Fibroblast of villous mesenchyme (primary cell): ENCODE measurements around the gene CHRM1. TPM values are rescaled to one million over a fixed set of nuclear protein-coding genes. Genes with fewer than 3 reads are reported as not detected.
"Not testable (repeated sequence)": the region's sequence is repeated elsewhere in the genome, so short reads cannot be mapped to it uniquely, and the experiment has no call there.

Source experiments
- DNase-seq: peaks from one replicate; pipeline ENCODE4 v3.0.0-alpha.2; 2010; ENCODE audit warnings: low read depth
- H3K4me3 ChIP-seq: 2 replicates; pipeline ENCODE4 v1.5.1; 2011; ENCODE audit warnings: low read depth, mild to moderate bottlenecking, low read length
- total RNA-seq: library from RNA; depleted of rRNA; stranded (reverse); fragments of >200 nt; gene quantifications from 2 replicates; pipeline ENCODE4 v1.2.3, GENCODE V29; 2012
- TF ChIP-seq, protein P1 (sequence below): IDR thresholded peaks from 2 replicates; pipeline ENCODE4 v1.5.1; 2012; ENCODE audit warnings: low read depth, mild to moderate bottlenecking, low read length; ENCODE audit not compliant: insufficient read depth

CHRM1 gene
- total RNA-seq, 1 donor = not detected

DNA sequence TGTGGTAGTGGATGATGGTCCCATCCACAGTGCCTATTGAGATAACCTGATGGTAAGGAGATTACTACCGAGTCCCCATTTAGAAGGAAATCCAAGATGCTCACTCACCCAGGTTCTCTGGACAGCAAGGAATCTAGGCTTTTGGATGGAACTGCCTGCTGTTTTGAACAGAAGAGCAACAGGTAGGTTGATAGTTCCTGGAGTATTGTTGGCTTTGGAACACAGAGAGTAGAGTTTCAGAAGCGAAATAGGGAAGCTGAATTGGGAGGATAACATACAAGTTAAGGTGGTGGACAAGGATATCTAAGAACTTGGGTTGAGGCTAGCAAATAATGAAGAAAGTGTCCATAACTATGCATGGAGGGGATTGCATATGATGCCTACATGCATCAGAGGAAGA is 36.0 kb upstream of the CHRM1 start:
- no peak overlapping the region for H3K4me3 ChIP-seq
- no peak for DNase-seq
- TF ChIP-seq, protein P1, sequence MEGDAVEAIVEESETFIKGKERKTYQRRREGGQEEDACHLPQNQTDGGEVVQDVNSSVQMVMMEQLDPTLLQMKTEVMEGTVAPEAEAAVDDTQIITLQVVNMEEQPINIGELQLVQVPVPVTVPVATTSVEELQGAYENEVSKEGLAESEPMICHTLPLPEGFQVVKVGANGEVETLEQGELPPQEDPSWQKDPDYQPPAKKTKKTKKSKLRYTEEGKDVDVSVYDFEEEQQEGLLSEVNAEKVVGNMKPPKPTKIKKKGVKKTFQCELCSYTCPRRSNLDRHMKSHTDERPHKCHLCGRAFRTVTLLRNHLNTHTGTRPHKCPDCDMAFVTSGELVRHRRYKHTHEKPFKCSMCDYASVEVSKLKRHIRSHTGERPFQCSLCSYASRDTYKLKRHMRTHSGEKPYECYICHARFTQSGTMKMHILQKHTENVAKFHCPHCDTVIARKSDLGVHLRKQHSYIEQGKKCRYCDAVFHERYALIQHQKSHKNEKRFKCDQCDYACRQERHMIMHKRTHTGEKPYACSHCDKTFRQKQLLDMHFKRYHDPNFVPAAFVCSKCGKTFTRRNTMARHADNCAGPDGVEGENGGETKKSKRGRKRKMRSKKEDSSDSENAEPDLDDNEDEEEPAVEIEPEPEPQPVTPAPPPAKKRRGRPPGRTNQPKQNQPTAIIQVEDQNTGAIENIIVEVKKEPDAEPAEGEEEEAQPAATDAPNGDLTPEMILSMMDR = no peak

DNA sequence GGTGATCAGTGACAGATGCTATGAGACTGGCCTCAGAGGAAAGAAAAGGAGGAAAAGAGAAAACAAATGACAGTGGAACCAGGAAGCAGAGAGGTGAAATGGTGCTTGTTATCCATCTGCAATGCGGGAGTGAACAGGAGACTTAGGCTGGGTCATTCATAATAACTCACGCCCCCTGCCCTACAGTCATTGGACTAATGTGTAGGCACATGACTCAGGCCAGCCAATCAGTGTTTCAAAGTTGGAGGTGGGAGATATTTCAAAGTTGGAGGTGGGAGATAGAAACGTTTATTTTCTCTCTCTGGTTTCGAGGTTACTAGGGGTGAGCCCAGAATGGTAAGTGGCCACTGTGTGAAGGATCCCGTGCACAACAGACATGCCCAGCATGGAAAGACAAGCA is 33.3 kb upstream of the CHRM1 start:
- no peak overlapping the region for H3K4me3 ChIP-seq
- no peak for DNase-seq
- TF ChIP-seq, protein P1 = no peak

DNA sequence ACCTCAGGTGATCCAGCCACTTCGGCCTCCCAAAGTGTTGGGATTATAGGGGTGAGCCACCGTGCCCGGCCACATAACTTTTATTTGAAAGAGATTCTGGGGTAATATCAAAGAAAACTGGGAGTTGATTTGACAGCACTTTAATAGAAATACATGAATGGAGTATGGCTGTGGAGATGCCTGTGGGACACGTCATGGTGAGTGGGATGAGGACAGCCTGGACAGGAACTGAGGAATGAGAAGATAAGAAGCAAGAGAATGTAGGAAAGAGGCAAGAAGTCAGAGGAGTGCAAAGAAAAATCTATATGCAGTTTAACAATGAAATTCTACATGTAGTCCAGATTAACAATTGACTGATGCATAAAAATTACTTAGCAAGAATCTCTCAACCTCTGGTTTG is 32.6 kb upstream of the CHRM1 start:
- no peak for DNase-seq
- TF ChIP-seq, protein P1 = no peak
- H3K4me3 ChIP-seq = no peak overlapping the region

DNA sequence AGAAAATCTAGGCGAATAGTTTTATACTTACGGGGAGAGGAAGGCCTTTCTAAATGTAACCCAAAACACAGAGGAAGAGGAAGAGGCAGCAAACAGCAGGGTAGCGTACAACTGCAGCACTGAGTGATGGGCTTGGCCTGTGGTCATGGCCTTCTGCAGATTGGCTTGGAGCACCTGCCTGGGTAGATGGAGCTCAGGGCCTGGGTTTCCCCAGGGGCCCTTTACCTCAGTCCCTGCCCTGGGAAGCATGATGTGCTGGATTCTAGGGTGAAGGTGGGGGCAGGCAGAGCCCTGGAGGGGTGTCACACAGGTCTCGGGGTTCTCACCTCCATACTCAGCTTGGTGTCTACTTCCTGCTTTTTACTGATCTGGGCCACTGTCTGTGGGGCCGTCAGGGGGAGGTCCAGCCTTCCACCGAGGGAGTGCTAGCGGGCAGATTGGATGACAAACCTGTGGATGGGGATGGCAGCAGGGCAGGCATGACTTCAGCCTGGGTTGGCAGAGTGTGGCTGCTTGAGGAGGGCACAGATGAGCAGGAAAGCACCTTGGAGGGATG is 27.7 kb upstream of the CHRM1 start:
- no peak for DNase-seq
- TF ChIP-seq, protein P1 = no peak
- no peak overlapping the region for H3K4me3 ChIP-seq

DNA sequence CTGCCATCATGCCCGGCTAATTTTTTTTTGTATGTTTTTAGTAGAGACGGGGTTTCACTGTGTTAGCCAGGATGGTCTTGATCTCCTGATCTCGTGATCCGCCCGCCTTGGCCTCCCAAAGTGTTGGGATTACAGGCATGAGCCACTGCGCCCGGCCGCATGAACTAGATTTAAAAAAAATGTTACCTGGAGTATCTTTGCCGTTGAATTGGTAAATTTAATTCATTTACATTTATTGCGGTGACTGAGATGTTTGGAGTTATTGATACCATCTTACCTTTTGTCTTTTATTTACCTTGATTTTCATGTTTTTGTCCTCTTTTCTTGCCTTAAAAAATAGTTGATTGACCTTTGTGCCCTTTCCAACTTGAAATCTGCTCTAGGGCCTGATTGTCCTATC is 24.4 kb upstream of the CHRM1 start:
- not testable (repeated sequence) for H3K4me3 ChIP-seq, DNase-seq

DNA sequence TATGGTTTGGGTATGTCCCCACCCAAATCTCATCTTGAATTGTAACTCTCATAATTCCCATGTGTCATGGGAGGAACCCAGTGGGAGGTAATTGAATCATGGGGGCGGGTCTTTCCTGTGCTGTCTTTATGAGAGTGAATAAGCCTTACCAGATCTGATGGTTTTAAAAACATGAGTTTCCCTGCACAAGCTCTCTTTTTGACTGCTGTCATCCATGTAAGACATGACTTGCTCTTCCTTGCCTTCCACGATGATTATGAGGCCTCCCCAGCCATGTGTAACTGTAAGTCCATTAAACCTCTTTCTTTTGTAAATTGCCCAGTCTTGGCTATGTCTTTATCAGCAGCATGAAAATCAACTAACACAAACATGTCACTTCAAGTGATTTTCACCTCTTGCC is 16.4 kb upstream of the CHRM1 start:
- not testable (repeated sequence) for H3K4me3 ChIP-seq, DNase-seq

DNA sequence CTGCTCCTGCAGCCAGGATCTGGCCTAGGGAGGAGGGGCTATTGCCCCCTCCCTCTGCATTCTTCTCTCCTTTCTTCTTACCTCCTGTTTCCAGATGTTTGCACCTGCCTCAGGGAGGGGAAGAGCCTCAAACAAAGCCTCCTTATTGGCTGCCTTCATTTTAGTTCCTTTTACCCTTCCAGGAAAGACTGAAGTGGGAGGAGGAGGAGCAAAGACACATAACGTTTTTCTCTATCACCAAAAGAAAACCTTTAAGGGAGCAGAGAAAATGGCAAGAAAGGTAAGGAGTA is 13.3 kb upstream of the CHRM1 start:
- DNase-seq = no peak
- TF ChIP-seq, protein P1 = no peak

DNA sequence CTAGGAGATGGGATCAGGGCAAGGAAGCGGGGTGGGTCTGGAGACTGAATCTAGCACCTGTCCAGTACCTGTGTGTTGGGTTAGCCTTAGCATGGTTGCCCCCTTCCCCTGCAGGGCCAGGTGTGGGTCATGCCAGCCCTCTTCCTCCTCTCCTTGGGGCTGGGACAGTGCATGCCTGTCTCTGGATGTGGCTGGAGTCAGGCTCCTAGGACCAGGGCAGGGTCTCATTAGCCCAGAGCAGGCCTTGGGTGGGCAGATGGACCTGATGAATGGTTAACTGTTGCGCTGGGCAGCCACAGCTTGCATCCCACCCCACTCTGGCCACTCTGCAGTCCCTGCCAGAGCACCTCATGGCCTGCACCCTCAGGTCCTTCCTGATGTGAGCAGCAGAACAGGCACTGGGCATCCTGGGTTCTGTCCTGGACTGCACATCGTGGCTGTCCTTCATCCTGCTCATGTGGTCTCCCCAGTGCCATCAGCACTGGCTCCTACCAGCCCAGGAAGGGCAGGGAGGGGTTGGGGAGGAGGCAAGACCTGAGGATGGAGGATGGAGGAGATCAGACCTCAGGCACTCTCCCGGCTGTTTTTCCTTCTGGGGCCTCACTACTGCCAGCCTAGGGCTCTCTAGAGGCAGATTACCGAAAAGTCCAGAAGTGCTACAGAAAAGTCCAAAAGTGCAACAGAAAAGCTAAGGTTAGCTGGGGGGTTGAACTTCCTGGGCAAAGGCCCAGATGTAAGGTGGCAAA is 12.8 kb upstream of the CHRM1 start:
- TF ChIP-seq, protein P1 = no peak
- DNase-seq = no peak
- no peak overlapping the region for H3K4me3 ChIP-seq

More for the DNA sequence above, 13.3 kb upstream of the CHRM1 start:
- no peak overlapping the region for H3K4me3 ChIP-seq
